Activated T-helper 9 cell treated with anti-CD3 and anti-CD28 coated beads, Interleukin-2, amount 50 U/mL, for 16 hours (primary cell): ENCODE data around the gene HOXC13.

Experiments used
- DNase-seq: peaks from one replicate; pipeline ENCODE4 v3.0.0-alpha.2; 2020; ENCODE audit warnings: low read depth

Gene HOXC13

GRCh38 chr12:53971129-53971528 is 32.5 kb downstream of the HOXC13 start:
- no peak for DNase-seq

- no peak for DNase-seq
Observed at GRCh38 chr12:53971686-53972085, 33.1 kb downstream of the HOXC13 start.

GRCh38 chr12:53972152-53972702 is 33.6 kb downstream of the HOXC13 start:
- DNase-seq = no peak

- no peak for DNase-seq
Observed at GRCh38 chr12:53972722-53973235, 34.1 kb downstream of the HOXC13 start, which contains the start of gene HOXC11. Gene HOXC11 (plus strand): TSS chr12:53973126. CDS start chr12:53973242, 116 bp downstream.

- no peak for DNase-seq
Observed at GRCh38 chr12:53973236-53974042, 34.8 kb downstream of the HOXC13 start.

- no peak for DNase-seq
Observed at GRCh38 chr12:53974084-53975063, 35.7 kb downstream of the HOXC13 start, which contains the start of gene HOTAIR. Gene HOTAIR (minus strand): TSS chr12:53974954.

- no peak for DNase-seq
Observed at GRCh38 chr12:53975064-53975471, 36.4 kb downstream of the HOXC13 start.

- DNase-seq = no peak
Observed at GRCh38 chr12:53975479-53976152, 37.0 kb downstream of the HOXC13 start.

GRCh38 chr12:53976172-53976822 is 37.7 kb downstream of the HOXC13 start:
- no peak for DNase-seq

GRCh38 chr12:53976823-53977595 is 38.4 kb downstream of the HOXC13 start:
- no peak for DNase-seq

- DNase-seq = no peak
Observed at GRCh38 chr12:53977596-53978445, 39.2 kb downstream of the HOXC13 start.

- no peak for DNase-seq
Observed at GRCh38 chr12:53978477-53979356, 40.1 kb downstream of the HOXC13 start.

GRCh38 chr12:53980104-53980801 is 41.6 kb downstream of the HOXC13 start:
- no peak for DNase-seq

- DNase-seq = no peak
Observed at GRCh38 chr12:53980802-53981496, 42.3 kb downstream of the HOXC13 start.

- no peak for DNase-seq
Observed at GRCh38 chr12:53981634-53982565, 43.3 kb downstream of the HOXC13 start.
